ENCODE measurements around the gene ZNF888. TPM values are rescaled to one million over a fixed set of nuclear protein-coding genes. Genes with fewer than 3 reads are reported as not detected.

Gene ZNF888
- total and polyA plus RNA-seq, 9 of the 15 experiments (the other 6 are each of a cell fraction or from before 2014, with no cell fraction given), result 1.6 to 13.3 (median 9.9) TPM

DNA sequence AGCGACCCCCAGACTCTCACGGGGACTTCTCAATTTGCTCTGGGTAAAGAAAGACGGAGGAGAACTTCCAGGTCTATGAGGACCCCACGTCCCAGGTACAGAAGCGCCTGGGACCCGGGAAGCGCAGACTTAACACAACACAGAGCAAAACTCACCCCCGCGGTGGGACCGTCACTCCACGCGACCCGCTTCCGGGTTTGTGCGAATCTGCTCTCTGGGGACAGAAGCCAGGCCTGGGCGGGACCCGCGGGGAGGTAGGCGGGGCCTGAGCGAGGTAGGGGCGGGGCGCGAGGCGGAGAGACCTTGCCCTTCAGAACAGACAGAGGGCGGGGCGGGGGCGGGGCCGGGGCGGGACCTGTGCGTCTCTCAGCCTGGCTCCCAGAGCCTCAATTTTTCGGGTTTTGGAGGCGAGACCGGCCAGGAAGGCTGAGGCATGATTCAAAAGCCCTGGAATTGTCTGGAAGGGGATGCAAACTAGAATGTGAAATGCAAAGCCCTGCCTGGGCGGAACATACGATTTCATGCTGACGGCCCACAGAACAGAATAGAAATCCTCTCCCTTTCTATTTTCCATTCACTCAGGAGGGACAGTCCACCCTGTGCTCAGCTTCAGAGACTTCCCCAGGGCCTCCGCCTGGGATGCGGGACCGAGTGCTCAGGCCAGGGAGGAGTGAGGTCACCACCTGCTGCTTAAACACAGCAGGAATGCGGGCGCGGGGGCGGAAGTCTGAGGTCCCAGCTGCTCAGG is 19.3 kb upstream of the ZNF888 start (continued):
- TF ChIP-seq ZNF224 (CRISPR knock-in tag; IDR thresholded peaks at IDR 0.05), result no peak
- no peak for TF ChIP-seq ZNF174 (CRISPR knock-in tag; IDR thresholded peaks at IDR 0.05)
- TF ChIP-seq SLC30A9 (CRISPR knock-in tag; IDR thresholded peaks at IDR 0.05), result no peak
- TF ChIP-seq MECOM (CRISPR knock-in tag; IDR thresholded peaks at IDR 0.05), result no peak
- TF ChIP-seq ZNF76 (CRISPR knock-in tag; IDR thresholded peaks at IDR 0.05; ENCODE audit: borderline replicate concordance), result no peak
- TF ChIP-seq PCBP1 (IDR thresholded peaks at IDR 0.05; ENCODE audit: low read depth, low read length, poor library complexity, severe bottlenecking), result no peak
- no peak for TF ChIP-seq NCOR1 (IDR thresholded peaks at IDR 0.05)
- TF ChIP-seq, protein P1, sequence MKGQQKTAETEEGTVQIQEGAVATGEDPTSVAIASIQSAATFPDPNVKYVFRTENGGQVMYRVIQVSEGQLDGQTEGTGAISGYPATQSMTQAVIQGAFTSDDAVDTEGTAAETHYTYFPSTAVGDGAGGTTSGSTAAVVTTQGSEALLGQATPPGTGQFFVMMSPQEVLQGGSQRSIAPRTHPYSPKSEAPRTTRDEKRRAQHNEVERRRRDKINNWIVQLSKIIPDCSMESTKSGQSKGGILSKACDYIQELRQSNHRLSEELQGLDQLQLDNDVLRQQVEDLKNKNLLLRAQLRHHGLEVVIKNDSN (CRISPR knock-in tag; IDR thresholded peaks at IDR 0.05), result no peak
- TF ChIP-seq SAFB2 (IDR thresholded peaks at IDR 0.05; ENCODE audit: borderline replicate concordance, low read depth, low read length, severe bottlenecking), result no peak
- peak; percentile 73; the same call in 1 of the 2 replicates for TF ChIP-seq TFAP4 (CRISPR knock-in tag; IDR thresholded peaks at IDR 0.05; ENCODE audit: borderline replicate concordance)
- TF ChIP-seq C11orf30 (IDR thresholded peaks at IDR 0.05; ENCODE audit: low read depth), result no peak
- TF ChIP-seq HMBOX1 (IDR thresholded peaks at IDR 0.05), result no peak
- no peak for TF ChIP-seq ZNF766 (CRISPR knock-in tag; conservative IDR thresholded peaks at IDR 0.05)
- TF ChIP-seq, protein P2, sequence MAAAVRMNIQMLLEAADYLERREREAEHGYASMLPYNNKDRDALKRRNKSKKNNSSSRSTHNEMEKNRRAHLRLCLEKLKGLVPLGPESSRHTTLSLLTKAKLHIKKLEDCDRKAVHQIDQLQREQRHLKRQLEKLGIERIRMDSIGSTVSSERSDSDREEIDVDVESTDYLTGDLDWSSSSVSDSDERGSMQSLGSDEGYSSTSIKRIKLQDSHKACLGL (CRISPR knock-in tag; IDR thresholded peaks at IDR 0.05; ENCODE audit: borderline replicate concordance, poor library complexity, severe bottlenecking), result no peak
- no peak for TF ChIP-seq CREBBP (IDR thresholded peaks at IDR 0.05; ENCODE audit: low read depth, low read length)
- no peak for TF ChIP-seq NUFIP1 (IDR thresholded peaks at IDR 0.05; ENCODE audit: partially characterized antibody)
- TF ChIP-seq FIP1L1 (IDR thresholded peaks at IDR 0.05; ENCODE audit: low read depth, low read length, poor library complexity, severe bottlenecking), result no peak
- TF ChIP-seq, protein P3, sequence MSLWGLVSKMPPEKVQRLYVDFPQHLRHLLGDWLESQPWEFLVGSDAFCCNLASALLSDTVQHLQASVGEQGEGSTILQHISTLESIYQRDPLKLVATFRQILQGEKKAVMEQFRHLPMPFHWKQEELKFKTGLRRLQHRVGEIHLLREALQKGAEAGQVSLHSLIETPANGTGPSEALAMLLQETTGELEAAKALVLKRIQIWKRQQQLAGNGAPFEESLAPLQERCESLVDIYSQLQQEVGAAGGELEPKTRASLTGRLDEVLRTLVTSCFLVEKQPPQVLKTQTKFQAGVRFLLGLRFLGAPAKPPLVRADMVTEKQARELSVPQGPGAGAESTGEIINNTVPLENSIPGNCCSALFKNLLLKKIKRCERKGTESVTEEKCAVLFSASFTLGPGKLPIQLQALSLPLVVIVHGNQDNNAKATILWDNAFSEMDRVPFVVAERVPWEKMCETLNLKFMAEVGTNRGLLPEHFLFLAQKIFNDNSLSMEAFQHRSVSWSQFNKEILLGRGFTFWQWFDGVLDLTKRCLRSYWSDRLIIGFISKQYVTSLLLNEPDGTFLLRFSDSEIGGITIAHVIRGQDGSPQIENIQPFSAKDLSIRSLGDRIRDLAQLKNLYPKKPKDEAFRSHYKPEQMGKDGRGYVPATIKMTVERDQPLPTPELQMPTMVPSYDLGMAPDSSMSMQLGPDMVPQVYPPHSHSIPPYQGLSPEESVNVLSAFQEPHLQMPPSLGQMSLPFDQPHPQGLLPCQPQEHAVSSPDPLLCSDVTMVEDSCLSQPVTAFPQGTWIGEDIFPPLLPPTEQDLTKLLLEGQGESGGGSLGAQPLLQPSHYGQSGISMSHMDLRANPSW (CRISPR knock-in tag; IDR thresholded peaks at IDR 0.05), result no peak
- peak; percentile 77 to 84 for TF ChIP-seq MNT (conservative IDR thresholded peaks at IDR 0.05)
- no peak for TF ChIP-seq CCAR2 (IDR thresholded peaks at IDR 0.05; ENCODE audit: low read depth, low read length)
